GM21825 (cell line): ENCODE measurements around the gene GPR137.
A peak's percentile ranks its signal among the peaks of the same experiment; 100 is the strongest.
"Not testable (repeated sequence)": the region's sequence is repeated elsewhere in the genome, so short reads cannot be mapped to it uniquely, and the experiment has no call there.

ENCODE experiments used
- ATAC-seq: cut with Tn5 transposase; IDR thresholded peaks from one replicate; pipeline ENCODE4 v1.9.1; 2021; ENCODE audit warnings: mild to moderate bottlenecking, moderate library complexity; ENCODE audit not compliant: unreplicated experiment

Gene GPR137

DNA sequence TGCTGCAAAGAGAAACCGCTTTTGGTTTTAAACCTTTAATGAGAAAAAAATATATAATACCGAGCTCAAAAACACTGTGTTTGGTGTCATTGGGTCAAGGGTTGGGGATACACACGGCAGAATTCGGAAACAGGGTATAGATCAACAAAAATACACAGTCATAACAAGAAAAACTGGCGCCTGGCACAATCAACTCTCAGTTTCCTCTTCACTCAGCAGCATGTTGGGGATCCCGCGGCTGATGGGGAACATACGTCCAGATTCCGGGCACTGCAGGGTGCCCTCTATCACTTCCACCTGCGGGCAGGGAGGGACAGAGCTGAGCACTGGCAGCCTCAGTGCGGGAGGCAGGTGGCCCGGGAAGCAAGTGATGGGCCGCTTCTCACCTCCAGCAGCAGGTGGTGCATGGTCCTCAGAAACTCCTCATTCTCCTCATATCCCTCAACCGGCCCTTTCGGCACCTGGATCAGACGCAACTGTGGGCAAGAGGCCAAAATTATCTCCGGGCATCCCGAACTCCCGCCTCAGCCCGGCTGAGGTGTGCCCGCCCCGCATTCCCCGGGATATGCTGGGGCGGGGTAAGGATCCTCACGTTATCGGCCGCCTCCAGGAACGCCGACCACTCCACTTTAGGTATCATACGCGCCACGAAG lies 31.1 kb downstream of the GPR137 start:
- ATAC-seq: peak; percentile 2

GRCh38 chr11:64317325-64317960 lies 31.8 kb downstream of the GPR137 start, which contains the start of gene TRMT112:
Gene TRMT112 (minus strand): TSS chr11:64317559. CDS start chr11:64317526, 33 bp downstream.
- ATAC-seq: peak; percentile 55

GRCh38 chr11:64317961-64318765 lies 32.5 kb downstream of the GPR137 start, which contains the start of gene PRDX5:
Gene PRDX5 (plus strand): TSS chr11:64318121. CDS start chr11:64318216, 95 bp downstream.
- ATAC-seq: peak; percentile 56

GRCh38 chr11:64318766-64319761 lies 33.4 kb downstream of the GPR137 start:
- no peak for ATAC-seq

DNA sequence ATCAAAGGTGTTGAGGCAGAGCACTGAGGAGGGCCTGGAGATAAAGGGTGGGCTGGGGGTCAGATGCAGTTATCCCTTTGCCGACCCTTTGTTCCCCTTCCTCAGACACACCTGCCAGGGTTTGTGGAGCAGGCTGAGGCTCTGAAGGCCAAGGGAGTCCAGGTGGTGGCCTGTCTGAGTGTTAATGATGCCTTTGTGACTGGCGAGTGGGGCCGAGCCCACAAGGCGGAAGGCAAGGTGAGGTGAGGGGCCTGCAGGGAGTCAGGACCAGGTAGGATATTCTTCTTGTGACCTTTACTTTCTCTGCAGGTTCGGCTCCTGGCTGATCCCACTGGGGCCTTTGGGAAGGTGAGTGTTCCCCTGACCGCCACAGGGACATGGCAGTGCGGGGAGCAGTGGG lies 34.9 kb downstream of the GPR137 start:
- no peak for ATAC-seq

GRCh38 chr11:64321026-64321425 lies 35.4 kb downstream of the GPR137 start:
- ATAC-seq: no peak

GRCh38 chr11:64321533-64321932 lies 35.9 kb downstream of the GPR137 start:
- ATAC-seq: no peak

GRCh38 chr11:64322925-64323260 lies 37.2 kb downstream of the GPR137 start:
- no peak for ATAC-seq

DNA sequence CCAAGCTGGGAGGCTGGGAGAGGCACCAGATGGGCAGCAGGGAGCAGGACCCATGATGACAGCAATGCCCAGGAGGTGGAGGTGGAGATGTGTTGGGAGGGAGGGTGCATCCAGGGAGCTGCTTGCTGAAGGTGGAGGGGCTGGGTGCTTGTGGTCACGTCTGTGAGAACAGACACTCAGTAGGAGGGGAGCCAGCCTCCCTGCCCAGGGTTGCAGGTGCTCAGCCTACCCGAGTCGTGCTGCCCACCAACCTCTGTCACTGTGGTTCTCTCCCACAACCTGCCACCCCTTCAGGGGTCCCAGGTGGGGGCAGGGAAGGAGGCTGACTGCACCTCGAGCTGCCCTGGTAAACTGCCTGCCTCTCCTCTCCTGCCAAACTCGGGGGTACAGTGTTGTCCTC lies 37.7 kb downstream of the GPR137 start:
- ATAC-seq: no peak

DNA sequence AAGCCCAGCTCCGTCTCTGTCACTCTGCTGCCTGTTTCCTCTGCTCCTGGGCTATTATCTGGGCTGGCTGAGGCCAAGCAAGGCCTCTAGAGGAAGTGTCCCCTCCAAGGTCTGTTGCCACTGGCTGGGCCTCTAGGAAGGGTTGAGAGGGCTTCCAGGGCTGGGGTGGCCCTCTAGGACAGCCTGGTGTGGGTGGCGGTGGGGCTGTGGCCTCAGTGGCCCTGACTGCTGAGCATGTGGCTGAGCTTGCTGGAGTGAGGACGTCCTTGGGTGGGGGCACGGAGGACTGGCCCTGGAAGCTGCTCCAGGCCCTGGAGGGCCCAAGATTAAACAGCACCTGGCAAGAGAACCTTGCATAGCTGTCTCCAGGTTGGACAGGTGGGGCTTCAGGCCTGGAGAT lies 38.3 kb downstream of the GPR137 start:
- not testable (repeated sequence) for ATAC-seq

GRCh38 chr11:64324692-64325469 lies 39.2 kb downstream of the GPR137 start:
- ATAC-seq: no peak

DNA sequence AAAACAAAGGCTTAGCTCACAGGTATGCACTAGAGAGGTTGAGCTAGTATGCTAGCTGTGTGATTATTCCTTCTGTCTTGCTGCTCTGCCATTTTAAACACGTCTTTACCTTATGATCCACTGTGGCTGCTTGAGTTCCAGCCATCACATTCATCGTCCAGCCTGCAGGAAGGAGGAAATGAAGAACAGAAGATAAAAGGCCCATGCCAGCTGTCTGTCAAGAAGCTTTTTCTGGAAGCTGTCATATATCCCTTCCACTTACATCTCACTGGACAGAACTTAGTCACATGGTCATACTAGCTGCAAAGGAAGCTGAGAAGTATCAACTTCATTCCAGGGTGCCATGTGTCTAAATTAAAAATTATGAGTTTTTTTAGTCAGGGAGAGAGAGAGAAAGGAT lies 41.7 kb downstream of the GPR137 start:
- no peak for ATAC-seq

- ATAC-seq: no peak
These were observed 42.3 kb downstream of the GPR137 start for GRCh38 chr11:64327993-64328392.

- ATAC-seq: no peak
These were observed 45.2 kb downstream of the GPR137 start for GRCh38 chr11:64330888-64331287.

DNA sequence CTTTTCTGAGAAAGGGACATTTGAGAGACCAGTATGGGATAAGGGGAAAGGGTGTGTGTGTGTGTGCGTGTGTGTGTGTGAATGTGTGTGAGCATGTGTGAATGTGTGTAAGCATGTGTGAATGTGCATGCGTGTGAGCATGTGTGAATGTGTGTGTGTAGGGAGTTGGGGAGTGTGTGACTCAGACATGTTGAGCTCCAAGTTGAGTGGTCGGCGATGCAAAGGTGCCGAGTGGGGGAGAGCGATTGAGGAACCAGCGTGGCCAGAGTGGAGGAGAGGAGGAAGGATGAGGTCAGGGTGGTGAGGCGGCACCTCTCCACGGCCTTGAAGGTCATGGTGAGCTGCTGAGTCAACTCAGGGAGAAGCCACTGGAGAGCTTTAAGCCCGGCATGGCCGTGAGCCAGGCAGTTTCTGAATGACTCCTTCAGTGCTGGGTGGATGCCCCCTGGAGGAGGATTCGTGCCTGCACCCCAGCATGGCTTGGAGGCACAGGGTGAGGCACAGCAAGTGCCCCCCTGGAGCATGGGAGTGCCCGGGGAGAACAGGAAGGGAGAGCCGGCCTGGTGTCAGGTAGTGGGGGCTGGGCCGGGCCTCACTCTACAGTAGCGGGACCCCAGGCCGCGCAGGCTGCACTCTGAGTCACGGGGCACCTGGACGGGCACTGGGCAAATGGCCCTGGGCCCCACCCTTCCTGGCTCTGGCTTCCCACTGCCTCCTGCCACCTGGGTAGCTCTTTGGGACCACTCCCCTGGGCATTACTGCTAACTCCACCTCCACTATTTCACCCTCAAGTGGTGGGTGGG lies 46.1 kb downstream of the GPR137 start:
- peak; percentile 44 for ATAC-seq

GRCh38 chr11:64333556-64333955 lies 47.9 kb downstream of the GPR137 start:
- ATAC-seq: no peak

GRCh38 chr11:64334764-64335735 lies 49.4 kb downstream of the GPR137 start:
- ATAC-seq: peak; percentile 80
